Measurements from ENCODE around the gene PANK1.

The PANK1 gene

DNA sequence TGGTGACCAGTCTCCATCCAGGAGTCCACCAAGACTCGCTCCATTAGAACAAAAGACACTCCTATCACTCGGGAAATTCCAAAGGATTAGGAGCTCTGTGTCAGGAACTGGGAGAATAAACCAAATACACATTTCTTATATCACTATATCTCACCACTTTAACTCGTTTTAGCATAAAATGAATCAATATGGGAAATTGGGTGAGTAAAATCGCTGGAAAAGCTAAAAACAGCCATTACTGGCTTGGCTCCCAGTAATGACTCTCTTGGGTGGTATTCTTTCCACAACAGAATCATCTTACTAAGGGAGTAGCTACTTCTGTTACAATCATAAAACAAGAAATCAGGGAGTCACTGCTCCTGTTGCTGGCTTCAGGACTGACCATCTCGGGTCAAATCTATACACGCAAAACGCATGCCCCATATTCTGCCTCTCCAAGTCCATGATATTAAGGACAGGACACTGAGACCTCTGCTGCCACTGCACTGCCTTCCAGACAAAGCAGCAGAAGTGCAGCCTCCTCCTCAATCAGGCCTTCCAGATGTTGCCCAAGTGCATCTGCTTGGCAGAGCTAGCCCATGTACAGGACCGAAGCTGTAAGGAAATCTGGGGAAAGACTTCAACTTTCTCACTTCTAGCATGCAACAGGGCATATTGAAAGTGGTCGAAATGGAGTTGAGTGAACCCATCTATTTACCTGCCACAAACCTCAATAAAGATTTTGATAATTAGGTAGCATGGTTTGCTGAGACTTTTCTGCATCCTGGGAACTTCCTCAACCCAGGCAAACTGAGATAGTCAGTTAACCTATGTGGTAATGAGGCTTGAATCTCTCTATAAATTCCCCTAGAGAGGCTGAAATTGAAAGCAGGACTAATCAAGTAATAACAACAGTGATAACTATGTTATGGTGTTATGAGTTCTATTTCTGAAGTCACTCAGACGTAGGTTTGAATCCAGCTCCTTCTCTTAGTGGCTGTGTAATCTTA lies 14.4 kb upstream of the PANK1 start (continued):
- TF ChIP-seq, protein P1, sequence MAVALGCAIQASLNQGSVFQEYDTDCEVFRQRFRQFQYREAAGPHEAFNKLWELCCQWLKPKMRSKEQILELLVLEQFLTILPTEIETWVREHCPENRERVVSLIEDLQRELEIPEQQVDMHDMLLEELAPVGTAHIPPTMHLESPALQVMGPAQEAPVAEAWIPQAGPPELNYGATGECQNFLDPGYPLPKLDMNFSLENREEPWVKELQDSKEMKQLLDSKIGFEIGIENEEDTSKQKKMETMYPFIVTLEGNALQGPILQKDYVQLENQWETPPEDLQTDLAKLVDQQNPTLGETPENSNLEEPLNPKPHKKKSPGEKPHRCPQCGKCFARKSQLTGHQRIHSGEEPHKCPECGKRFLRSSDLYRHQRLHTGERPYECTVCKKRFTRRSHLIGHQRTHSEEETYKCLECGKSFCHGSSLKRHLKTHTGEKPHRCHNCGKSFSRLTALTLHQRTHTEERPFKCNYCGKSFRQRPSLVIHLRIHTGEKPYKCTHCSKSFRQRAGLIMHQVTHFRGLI (tag by site-specific recombination; IDR thresholded peaks at IDR 0.05) = no peak
- TF ChIP-seq KLF16 (tag by site-specific recombination; IDR thresholded peaks at IDR 0.05) = no peak
- no peak for TF ChIP-seq ZNF214 (tag by site-specific recombination; IDR thresholded peaks at IDR 0.05; ENCODE audit: borderline replicate concordance)
- TF ChIP-seq ZNF416 (tag by site-specific recombination; IDR thresholded peaks at IDR 0.05) = no peak
- no peak for TF ChIP-seq ZNF747 (tag by site-specific recombination; IDR thresholded peaks at IDR 0.05)
- TF ChIP-seq ZNF529 (tag by site-specific recombination; IDR thresholded peaks at IDR 0.05; ENCODE audit: insufficient replicate concordance) = no peak
- no peak for TF ChIP-seq ZNF624 (tag by site-specific recombination; IDR thresholded peaks at IDR 0.05)

- CTCF ChIA-PET = interaction anchor here (0.6 kb wide), 1 partner anchor 11 kb away, joined by 3 read pairs; no protein-coding TSS in a partner anchor
- POLR2A ChIA-PET = no interaction called here
- Histone ChIP-seq H3K36me3 (ENCODE audit: control insufficient read depth in 2 of 2, insufficient read depth in 1 of 2, low read length in 2 of 2) (no peaks in the 10 kb centered on the region), H3K4me1 (ENCODE audit: control insufficient read depth, insufficient read depth, low read length) (no peaks in the 10 kb centered on the region), H3K4me3 (ENCODE audit: low read depth, low read length) (no peak overlapping the region), H3K9me3 (ENCODE audit: control insufficient read depth, insufficient read depth, low read depth, low read length) (no peaks in the 10 kb centered on the region), H3K27ac (ENCODE audit: extremely low read depth, low read depth, low read length) (no peak overlapping the region)
- TF ChIP-seq ZNF112 (tag by site-specific recombination; IDR thresholded peaks at IDR 0.05) (no peak), SP7 (tag by site-specific recombination; IDR thresholded peaks at IDR 0.05) (no peak), SCRT2 (tag by site-specific recombination; IDR thresholded peaks at IDR 0.05) (no peak), ZNF660 (tag by site-specific recombination; IDR thresholded peaks at IDR 0.05) (no peak), KLF1 (tag by site-specific recombination; IDR thresholded peaks at IDR 0.05) (no peak), ZBTB26 (tag by site-specific recombination; optimal IDR thresholded peaks at IDR 0.05) (no peak), ZFHX2 (tag by site-specific recombination; conservative IDR thresholded peaks at IDR 0.05) (no peak), ZNF433 (tag by site-specific recombination; IDR thresholded peaks at IDR 0.05; ENCODE audit: low read depth) (no peak), ZNF510 (tag by site-specific recombination; IDR thresholded peaks at IDR 0.05; ENCODE audit: insufficient replicate concordance) (no peak)
- TF ChIP-seq, protein P2, sequence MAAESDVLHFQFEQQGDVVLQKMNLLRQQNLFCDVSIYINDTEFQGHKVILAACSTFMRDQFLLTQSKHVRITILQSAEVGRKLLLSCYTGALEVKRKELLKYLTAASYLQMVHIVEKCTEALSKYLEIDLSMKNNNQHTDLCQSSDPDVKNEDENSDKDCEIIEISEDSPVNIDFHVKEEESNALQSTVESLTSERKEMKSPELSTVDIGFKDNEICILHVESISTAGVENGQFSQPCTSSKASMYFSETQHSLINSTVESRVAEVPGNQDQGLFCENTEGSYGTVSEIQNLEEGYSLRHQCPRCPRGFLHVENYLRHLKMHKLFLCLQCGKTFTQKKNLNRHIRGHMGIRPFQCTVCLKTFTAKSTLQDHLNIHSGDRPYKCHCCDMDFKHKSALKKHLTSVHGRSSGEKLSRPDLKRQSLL (tag by site-specific recombination; IDR thresholded peaks at IDR 0.05) = no peak
Observed at GRCh38 chr10:89657302-89657701, 12.3 kb upstream of the PANK1 start.

- CTCF ChIA-PET = interaction anchor here (0.7 kb wide), 1 partner anchor 27 kb away, joined by 3 read pairs; no protein-coding TSS in a partner anchor
- Histone ChIP-seq H3K9me3 (ENCODE audit: control insufficient read depth, insufficient read depth, low read depth, low read length) (no peaks in the 10 kb centered on the region), H3K36me3 (ENCODE audit: control insufficient read depth in 2 of 2, insufficient read depth in 1 of 2, low read length in 2 of 2) (no peaks in the 10 kb centered on the region), H3K4me1 (ENCODE audit: control insufficient read depth, insufficient read depth, low read length) (no peaks in the 10 kb centered on the region), H3K4me3 (ENCODE audit: low read depth, low read length) (no peak overlapping the region), H3K27ac (ENCODE audit: extremely low read depth, low read depth, low read length) (no peak overlapping the region)
- POLR2A ChIA-PET = no interaction called here
- no peak for TF ChIP-seq BCL6B (tag by site-specific recombination; IDR thresholded peaks at IDR 0.05)
- no peak for TF ChIP-seq ZBTB49 (tag by site-specific recombination; IDR thresholded peaks at IDR 0.05; ENCODE audit: low read depth)
- no peak for TF ChIP-seq KLF1 (tag by site-specific recombination; IDR thresholded peaks at IDR 0.05)
- TF ChIP-seq ZNF394 (tag by site-specific recombination; IDR thresholded peaks at IDR 0.05; ENCODE audit: borderline replicate concordance) = no peak
- no peak for TF ChIP-seq ZBTB21 (tag by site-specific recombination; IDR thresholded peaks at IDR 0.05)
- no peak for TF ChIP-seq ZNF704 (tag by site-specific recombination; IDR thresholded peaks at IDR 0.05)
- no peak for TF ChIP-seq ZNF302 (tag by site-specific recombination; IDR thresholded peaks at IDR 0.05; ENCODE audit: low read depth)
- TF ChIP-seq ZBTB8A (tag by site-specific recombination; IDR thresholded peaks at IDR 0.05) = no peak
Observed at GRCh38 chr10:89655722-89656121, 10.7 kb upstream of the PANK1 start.

All from HEK293 (cell line).